Measurements from ENCODE around the gene SLC10A7. TPM values are rescaled to one million over a fixed set of nuclear protein-coding genes. Genes with fewer than 3 reads are reported as not detected.

Gene SLC10A7
- total RNA-seq, 1 donor from 2014 or later, result 15.5 TPM

DNA sequence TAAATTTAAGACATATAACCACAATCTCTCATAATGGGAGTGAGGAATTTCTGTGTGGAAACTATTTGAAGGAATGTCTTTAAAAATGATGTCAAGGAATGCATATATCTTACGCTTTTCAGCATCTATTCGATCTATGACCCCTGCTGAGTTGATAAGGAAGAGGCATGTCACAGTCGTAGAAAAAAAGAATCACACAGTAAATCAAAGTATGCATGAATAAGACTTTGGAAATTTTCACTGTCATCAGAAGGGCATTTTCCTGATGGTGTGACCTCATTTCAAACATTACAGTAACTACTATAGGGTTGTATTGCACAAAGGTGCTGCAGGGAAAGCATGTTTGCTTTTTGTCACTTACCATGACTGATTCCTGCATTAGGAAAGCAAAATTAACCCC lies 265.9 kb downstream of the SLC10A7 start:
- no peak for DNase-seq (ENCODE audit: low spot score in 2 of 2, unreplicated experiment in 2 of 2)
- peak overlapping the region; percentile 60 for H3K27ac Mint-ChIP-seq
- no peak overlapping the region for H3K4me3 Mint-ChIP-seq
- H3K9me3 Mint-ChIP-seq, result no peaks in the 10 kb centered on the region
- peaks cover 3% of the 10 kb centered on the region for H3K36me3 Mint-ChIP-seq
- peaks cover 18% of the 10 kb centered on the region for H3K4me1 Mint-ChIP-seq
- H3K27me3 Mint-ChIP-seq (ENCODE audit: low read depth), result no peaks in the 10 kb centered on the region
- TF ChIP-seq, protein P1, sequence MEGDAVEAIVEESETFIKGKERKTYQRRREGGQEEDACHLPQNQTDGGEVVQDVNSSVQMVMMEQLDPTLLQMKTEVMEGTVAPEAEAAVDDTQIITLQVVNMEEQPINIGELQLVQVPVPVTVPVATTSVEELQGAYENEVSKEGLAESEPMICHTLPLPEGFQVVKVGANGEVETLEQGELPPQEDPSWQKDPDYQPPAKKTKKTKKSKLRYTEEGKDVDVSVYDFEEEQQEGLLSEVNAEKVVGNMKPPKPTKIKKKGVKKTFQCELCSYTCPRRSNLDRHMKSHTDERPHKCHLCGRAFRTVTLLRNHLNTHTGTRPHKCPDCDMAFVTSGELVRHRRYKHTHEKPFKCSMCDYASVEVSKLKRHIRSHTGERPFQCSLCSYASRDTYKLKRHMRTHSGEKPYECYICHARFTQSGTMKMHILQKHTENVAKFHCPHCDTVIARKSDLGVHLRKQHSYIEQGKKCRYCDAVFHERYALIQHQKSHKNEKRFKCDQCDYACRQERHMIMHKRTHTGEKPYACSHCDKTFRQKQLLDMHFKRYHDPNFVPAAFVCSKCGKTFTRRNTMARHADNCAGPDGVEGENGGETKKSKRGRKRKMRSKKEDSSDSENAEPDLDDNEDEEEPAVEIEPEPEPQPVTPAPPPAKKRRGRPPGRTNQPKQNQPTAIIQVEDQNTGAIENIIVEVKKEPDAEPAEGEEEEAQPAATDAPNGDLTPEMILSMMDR (IDR thresholded peaks at IDR 0.05; ENCODE audit: unreplicated experiment), result no peak

DNA sequence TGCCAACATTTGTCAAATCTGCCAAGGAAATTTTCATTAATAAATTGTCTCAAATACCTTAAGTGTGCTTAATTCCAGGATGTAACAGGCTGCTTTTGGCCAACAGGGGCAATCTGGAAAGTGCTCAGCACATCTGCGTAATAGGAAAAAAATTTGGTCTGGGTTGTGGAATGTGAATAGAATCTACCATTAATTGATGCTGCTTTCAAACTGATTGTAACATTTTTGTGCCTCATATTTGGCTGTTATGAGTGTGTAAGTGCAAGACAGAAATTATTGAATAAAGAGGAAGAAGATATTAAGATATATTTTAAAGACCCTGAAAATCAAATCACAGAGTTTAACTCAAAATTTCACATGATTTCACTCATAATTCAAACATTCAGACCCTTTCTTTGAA lies 266.3 kb downstream of the SLC10A7 start:
- TF ChIP-seq, protein P1 (IDR thresholded peaks at IDR 0.05; ENCODE audit: unreplicated experiment), result no peak
- peak overlapping the region; percentile 71 for H3K27ac Mint-ChIP-seq
- no peak for DNase-seq (ENCODE audit: low spot score in 2 of 2, unreplicated experiment in 2 of 2)
- no peaks in the 10 kb centered on the region for H3K27me3 Mint-ChIP-seq (ENCODE audit: low read depth)
- H3K4me1 Mint-ChIP-seq, result peaks cover 20% of the 10 kb centered on the region
- H3K4me3 Mint-ChIP-seq, result no peak overlapping the region
- no peaks in the 10 kb centered on the region for H3K9me3 Mint-ChIP-seq
- peaks cover 3% of the 10 kb centered on the region for H3K36me3 Mint-ChIP-seq

DNA sequence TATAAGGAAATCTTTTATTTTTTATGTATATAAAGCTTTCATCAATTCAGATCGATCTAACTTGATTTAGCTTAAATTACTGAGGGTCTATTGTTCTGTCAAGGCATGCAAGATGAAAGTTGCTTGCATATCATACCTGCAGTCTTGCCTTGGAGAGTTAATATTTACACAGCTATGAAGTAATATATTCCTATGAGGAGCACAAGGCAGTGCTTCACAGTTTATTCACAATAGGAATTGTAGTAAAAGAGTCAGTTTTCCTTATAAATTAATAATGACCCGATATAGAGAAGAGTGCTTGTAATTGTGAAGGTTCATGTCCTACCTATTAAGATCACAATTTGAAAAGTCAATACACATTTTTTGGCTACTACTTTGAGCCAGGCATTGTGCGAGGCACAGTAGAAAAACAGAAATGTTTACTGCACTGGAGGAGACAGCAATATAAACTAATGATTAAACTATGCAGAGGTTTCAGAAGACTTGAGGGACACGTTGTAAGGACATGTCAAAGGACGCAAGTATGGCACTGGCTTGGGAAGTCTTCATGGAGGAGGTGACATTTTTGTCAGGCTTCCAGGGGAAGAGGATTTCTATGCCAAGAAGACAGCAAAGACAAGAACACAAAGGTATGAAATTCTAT lies 268.6 kb downstream of the SLC10A7 start:
- no peak overlapping the region for H3K4me3 Mint-ChIP-seq
- H3K9me3 Mint-ChIP-seq, result no peaks in the 10 kb centered on the region
- no peak for DNase-seq (ENCODE audit: low spot score in 2 of 2, unreplicated experiment in 2 of 2)
- TF ChIP-seq, protein P1 (IDR thresholded peaks at IDR 0.05; ENCODE audit: unreplicated experiment), result no peak
- peaks cover 22% of the 10 kb centered on the region for H3K4me1 Mint-ChIP-seq
- H3K27ac Mint-ChIP-seq, result no peak overlapping the region
- no peaks in the 10 kb centered on the region for H3K27me3 Mint-ChIP-seq (ENCODE audit: low read depth)
- peaks cover 2% of the 10 kb centered on the region for H3K36me3 Mint-ChIP-seq

DNA sequence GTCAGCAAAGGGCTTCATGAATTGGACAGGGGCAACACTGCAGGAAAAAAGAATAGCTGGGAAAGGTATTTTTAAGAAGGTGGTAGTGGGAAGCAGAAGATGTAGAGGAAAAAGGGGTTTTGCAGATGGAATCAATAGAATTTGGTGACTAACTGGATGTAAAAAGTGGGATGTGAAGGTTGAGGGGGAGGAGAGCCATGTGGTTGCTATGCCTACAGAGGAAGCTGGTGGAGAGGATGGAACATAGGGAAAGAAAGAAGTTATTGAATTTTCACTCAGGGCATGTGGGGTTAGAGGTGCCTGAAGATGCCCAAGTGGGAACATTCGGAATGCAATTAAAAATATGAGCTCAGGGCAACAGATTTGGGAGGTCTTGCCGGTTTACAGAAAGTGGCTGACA lies 274.4 kb downstream of the SLC10A7 start:
- Mint-ChIP-seq H3K9me3 (no peaks in the 10 kb centered on the region), H3K4me3 (no peak overlapping the region), H3K27me3 (ENCODE audit: low read depth) (peaks cover 14% of the 10 kb centered on the region), H3K36me3 (peaks cover 2% of the 10 kb centered on the region), H3K27ac (no peak overlapping the region), H3K4me1 (peaks cover 6% of the 10 kb centered on the region)
- TF ChIP-seq, protein P1 (IDR thresholded peaks at IDR 0.05; ENCODE audit: unreplicated experiment), result no peak
- DNase-seq (ENCODE audit: low spot score in 2 of 2, unreplicated experiment in 2 of 2), result no peak

DNA sequence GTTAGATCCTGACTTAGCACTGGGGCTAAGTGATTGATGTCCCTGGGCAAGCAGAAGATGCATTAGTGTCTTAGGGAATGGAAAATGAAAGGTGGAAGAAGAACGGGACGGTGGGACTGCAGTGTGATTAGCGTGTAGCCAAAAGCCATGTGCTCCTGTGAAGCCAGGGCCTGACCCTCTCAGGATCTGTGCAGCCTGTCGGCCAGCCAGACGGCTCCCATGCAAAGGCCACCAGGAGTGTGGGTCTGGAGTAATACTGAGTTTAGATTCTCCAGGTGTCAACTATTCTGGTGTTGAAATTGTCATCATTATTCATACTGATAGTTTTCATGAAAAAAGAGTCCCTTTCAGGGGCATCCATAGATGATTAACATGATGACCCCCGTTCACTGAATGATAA lies 275.4 kb downstream of the SLC10A7 start:
- no peak for DNase-seq (ENCODE audit: low spot score in 2 of 2, unreplicated experiment in 2 of 2)
- TF ChIP-seq, protein P1 (IDR thresholded peaks at IDR 0.05; ENCODE audit: unreplicated experiment), result no peak
- peaks cover 2% of the 10 kb centered on the region for H3K36me3 Mint-ChIP-seq
- H3K27me3 Mint-ChIP-seq (ENCODE audit: low read depth), result peaks cover 14% of the 10 kb centered on the region
- no peak overlapping the region for H3K27ac Mint-ChIP-seq
- H3K9me3 Mint-ChIP-seq, result no peaks in the 10 kb centered on the region
- H3K4me1 Mint-ChIP-seq, result peaks cover 10% of the 10 kb centered on the region
- no peak overlapping the region for H3K4me3 Mint-ChIP-seq
